Activated CD8-positive, alpha-beta memory T cell treated with anti-CD3 and anti-CD28 coated beads, Interleukin-2, amount 10 ng/mL, durations not matched to agents 7 days and 5 days (primary cell): ENCODE measurements around the gene FOXK1. TPM values are rescaled to one million over a fixed set of nuclear protein-coding genes. Genes with fewer than 3 reads are reported as not detected.

Source experiments
- ATAC-seq: fragments of 150-1000 bp; cut with Tn5 transposase; one replicate; pipeline ENCODE4 v1.10.0; 2021; ENCODE audit warnings: moderate library complexity
- CTCF ChIA-PET: fragments of 350-600 bp; sonication (Branson Sonifier 250); formaldehyde crosslinking; loops from one replicate; lab custom pipeline; 2021; ENCODE audit warnings: antibody characterized with exemption; lab: Charles Lee
- DNase-seq: peaks from one replicate; pipeline ENCODE4 v3.0.0-alpha.2; 2020
- H3K27ac Mint-ChIP-seq: one replicate; pipeline ENCODE4 v1.8.0; 2021; ENCODE audit warnings: mild to moderate bottlenecking, mixed read lengths
- H3K27me3 Mint-ChIP-seq: one replicate; pipeline ENCODE4 v1.8.0; 2021; ENCODE audit warnings: mixed read lengths
- H3K36me3 Mint-ChIP-seq: one replicate; pipeline ENCODE4 v1.8.0; 2021; ENCODE audit warnings: mild to moderate bottlenecking, mixed read lengths
- H3K4me1 Mint-ChIP-seq: one replicate; pipeline ENCODE4 v1.8.0; 2021; ENCODE audit warnings: mixed read lengths
- H3K4me3 Mint-ChIP-seq: one replicate; pipeline ENCODE4 v1.8.0; 2021; ENCODE audit warnings: mild to moderate bottlenecking, moderate library complexity, mixed read lengths
- H3K9me3 Mint-ChIP-seq: one replicate; pipeline ENCODE4 v1.8.0; 2022; ENCODE audit warnings: low read depth, mixed read lengths
- total RNA-seq, 2 experiments: library from RNA; stranded (reverse); gene quantifications; one replicate each; pipeline ENCODE4 v1.2.3, GENCODE V29; 2021

The FOXK1 gene
- total RNA-seq, 2 experiments from 2014 or later, result 27.1 to 31.2 TPM

DNA sequence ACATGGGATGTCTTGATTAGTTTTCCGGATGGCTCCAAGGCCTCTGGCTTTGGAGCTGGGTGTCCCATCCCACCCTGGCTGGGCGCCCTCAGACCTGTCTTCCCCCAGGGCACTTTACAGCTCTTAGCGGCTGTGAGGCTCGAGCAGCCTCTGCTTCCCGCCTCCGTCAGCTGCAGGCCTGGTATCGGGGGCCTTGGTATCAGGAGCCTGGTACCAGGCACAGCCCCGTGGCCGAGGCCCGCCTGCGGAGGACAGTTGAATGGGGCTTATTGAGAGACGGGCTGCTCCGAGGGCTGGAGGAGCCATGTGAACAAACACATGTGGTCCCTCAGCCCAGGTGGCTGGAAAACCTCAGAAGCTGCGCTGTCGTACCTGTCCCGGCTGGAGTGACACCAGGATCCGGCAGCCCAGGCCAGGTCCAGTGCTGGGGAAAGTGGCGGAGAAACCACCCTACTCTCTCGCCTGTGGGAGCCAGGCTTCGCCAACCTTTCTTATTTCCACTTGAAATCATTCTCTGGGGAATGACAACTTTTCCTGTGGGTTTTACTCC, 69.4 kb downstream of the FOXK1 start:
- Mint-ChIP-seq H3K36me3 (peaks cover 15% of the 10 kb centered on the region), H3K27ac (no peak overlapping the region), H3K4me3 (no peak overlapping the region), H3K4me1 (peaks cover 26% of the 10 kb centered on the region), H3K27me3 (no peaks in the 10 kb centered on the region), H3K9me3 (no peaks in the 10 kb centered on the region)
- DNase-seq (no peak), ATAC-seq (no peak)
- CTCF ChIA-PET, result interaction anchor here (1.0 kb wide), 2 partner anchors 27 to 110 kb away, joined by 3 to 4 read pairs; no protein-coding TSS in a partner anchor

DNA sequence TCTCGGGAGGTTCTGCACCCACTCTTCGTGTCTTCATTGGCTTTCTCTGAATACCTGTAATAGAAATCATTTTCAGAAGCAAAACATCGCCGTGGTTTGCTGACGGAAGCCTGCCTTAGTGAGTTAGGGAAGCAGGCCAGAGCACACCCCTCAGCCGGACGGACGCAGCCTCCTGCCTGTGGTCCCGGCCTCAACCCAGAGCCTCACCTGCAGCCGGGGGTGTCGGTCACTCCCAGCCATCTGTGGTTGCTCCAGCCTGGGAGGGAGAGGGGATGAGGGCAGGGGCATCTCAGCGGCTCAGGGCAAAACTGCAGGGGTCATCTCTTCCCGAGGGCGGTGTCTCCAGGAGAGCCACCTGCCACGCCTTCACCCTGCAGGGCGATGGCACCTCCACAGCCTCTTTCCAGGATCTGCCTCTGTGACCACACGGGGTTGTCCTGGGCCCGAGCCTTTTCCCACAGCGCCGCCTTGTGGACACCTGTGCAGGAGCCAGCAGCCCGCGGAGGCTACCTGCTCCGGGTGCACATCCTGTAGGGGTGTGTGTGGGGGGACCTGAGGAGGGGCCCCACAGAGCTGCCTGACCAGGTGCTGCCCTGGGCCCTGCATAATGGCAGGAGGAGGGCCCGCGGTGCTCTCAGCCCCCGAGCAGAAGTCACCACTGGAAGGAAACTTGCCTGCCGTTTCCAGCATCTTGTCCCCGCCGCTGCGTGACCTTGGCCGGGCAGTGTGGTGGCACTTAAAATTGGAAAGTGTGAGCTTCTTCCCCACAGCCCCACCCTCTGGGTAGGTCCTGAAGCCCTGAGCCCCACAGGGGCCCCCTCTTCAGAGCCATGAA, 71.7 kb downstream of the FOXK1 start:
- H3K9me3 Mint-ChIP-seq, result no peaks in the 10 kb centered on the region
- peaks cover 14% of the 10 kb centered on the region for H3K4me1 Mint-ChIP-seq
- H3K4me3 Mint-ChIP-seq, result no peak overlapping the region
- peaks cover 8% of the 10 kb centered on the region for H3K36me3 Mint-ChIP-seq
- CTCF ChIA-PET, result interaction anchor here (0.9 to 2.4 kb wide), 7 partner anchors 9 to 144 kb away, joined by 3 to 14 read pairs (median 5); partner anchors contain the start of gene AP5Z1
- no peaks in the 10 kb centered on the region for H3K27me3 Mint-ChIP-seq
- no peak overlapping the region for H3K27ac Mint-ChIP-seq
- peak; percentile 87 for DNase-seq
- peak; percentile 96 for ATAC-seq

DNA sequence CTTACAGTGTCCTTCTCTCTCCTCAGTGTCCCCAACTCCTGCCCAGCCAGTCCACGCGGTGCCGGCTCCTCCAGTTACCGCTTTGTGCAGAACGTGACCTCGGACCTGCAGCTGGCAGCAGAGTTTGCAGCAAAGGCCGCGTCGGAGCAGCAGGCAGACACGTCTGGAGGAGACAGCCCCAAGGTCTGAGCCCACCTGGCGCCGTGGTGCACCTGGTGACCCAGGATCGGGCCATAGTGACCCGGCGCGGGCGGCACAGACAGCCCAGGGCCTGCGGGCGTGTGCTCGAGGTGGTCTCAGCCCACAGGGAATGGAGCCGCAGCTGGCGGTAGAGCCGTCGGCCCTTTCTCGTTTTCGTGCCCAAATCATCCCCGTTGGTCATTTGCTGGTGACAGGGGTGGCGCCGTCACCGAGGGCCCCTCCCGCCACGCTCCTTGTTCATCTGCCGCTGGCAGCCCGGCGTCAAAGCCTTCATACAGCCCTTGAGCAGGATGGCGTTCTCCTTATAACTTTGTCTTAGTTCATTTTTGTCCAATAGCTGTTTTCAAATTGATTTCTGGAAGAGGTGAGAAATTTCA, 72.4 kb downstream of the FOXK1 start:
- Mint-ChIP-seq H3K9me3 (no peaks in the 10 kb centered on the region), H3K4me1 (peaks cover 14% of the 10 kb centered on the region), H3K27me3 (no peaks in the 10 kb centered on the region), H3K27ac (no peak overlapping the region), H3K4me3 (no peak overlapping the region), H3K36me3 (peaks cover 8% of the 10 kb centered on the region)
- DNase-seq, result no peak
- CTCF ChIA-PET, result interaction anchor here (0.9 to 2.4 kb wide), 6 partner anchors 8 to 144 kb away, joined by 3 to 14 read pairs (median 6); partner anchors contain the start of gene AP5Z1
- no peak for ATAC-seq

DNA sequence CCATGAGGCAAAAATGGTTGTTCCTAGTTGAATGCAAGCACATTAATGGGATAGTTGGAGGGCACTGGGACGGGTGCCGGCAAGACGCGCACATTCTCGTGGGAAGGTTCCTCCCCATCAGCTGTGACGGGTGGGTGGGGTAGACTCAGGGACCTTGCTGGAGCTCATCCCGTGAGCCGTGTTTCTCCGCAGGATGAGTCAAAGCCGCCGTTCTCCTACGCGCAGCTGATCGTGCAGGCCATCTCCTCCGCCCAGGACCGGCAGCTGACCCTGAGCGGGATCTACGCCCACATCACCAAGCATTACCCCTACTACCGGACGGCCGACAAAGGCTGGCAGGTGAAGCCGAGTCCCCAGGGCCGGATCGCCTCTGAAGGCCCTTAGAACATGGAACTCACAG, 73.0 kb downstream of the FOXK1 start:
- Mint-ChIP-seq H3K27ac (no peak overlapping the region), H3K4me3 (no peak overlapping the region), H3K9me3 (no peaks in the 10 kb centered on the region), H3K27me3 (no peaks in the 10 kb centered on the region), H3K4me1 (peaks cover 14% of the 10 kb centered on the region), H3K36me3 (peaks cover 8% of the 10 kb centered on the region)
- ATAC-seq, result no peak
- CTCF ChIA-PET, result interaction anchor here (1.3 to 2.4 kb wide), 4 partner anchors 10 to 144 kb away, joined by 5 to 14 read pairs (median 8); partner anchors contain the start of gene AP5Z1
- no peak for DNase-seq

DNA sequence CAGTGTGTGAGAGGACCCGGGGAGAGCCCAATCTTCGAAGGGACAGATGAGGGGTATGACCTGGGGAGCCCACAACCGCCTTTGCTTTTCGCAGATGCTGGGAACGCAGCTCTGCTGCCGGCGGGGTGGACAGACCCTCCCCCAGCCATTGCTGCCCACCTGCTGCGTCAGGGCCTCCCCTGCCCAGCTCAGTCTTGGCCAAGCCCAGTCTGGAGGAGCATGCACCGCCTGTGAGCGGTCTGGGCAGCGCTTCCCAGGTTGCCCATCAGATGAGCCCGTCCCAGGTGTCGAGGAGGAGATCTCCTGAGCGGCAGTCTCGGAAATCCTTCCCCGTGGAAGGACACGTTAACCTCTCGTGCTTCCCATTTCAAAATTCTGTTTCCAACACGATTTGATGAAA, 76.0 kb downstream of the FOXK1 start:
- ATAC-seq, result no peak

DNA sequence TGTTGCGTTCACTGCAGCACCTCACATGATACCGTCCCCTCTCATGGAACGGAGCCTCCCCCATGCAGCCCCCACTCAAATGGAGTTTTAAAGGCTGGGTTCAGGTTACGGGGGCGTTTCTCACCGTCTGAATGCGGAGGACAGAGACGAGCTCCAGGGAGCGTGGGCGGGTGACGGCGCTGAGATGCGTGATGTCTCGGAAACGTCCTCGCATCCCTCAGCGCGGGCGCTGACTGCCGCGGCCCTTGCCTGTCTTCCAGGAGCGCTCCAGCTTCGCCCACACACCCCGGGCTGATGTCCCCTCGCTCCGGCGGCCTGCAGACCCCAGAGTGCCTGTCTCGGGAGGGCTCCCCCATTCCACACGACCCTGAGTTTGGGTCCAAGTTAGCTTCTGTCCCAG, 76.7 kb downstream of the FOXK1 start:
- Mint-ChIP-seq H3K36me3 (peaks cover 14% of the 10 kb centered on the region), H3K4me3 (no peak overlapping the region)

More for the DNA sequence above, 76.0 kb downstream of the FOXK1 start:
- Mint-ChIP-seq H3K27me3 (no peaks in the 10 kb centered on the region), H3K4me3 (no peak overlapping the region), H3K9me3 (no peaks in the 10 kb centered on the region), H3K27ac (no peak overlapping the region), H3K36me3 (peaks cover 14% of the 10 kb centered on the region), H3K4me1 (peaks cover 8% of the 10 kb centered on the region)
- CTCF ChIA-PET, result interaction anchor here (1.2 kb wide), 1 partner anchor 75 kb away, joined by 3 read pairs; no protein-coding TSS in a partner anchor
- DNase-seq, result no peak

DNA sequence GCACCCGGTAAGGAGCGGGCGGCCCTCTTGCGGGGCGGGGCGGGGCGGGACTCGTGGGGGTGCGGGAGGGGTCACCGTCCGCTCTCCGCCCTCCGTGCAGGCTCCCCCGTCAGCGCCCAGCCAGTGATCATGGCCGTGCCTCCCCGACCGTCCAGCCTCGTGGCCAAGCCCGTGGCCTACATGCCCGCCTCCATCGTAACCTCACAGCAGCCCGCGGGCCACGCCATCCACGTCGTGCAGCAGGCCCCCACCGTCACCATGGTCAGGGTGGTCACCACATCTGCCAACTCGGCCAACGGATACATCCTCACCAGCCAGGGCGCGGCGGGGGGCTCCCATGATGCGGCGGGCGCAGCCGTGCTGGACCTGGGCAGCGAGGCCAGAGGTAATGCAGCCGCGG, 77.1 kb downstream of the FOXK1 start:
- DNase-seq (no peak), ATAC-seq (no peak)
- Mint-ChIP-seq H3K27me3 (no peaks in the 10 kb centered on the region), H3K27ac (no peak overlapping the region), H3K36me3 (peaks cover 14% of the 10 kb centered on the region), H3K4me1 (no peaks in the 10 kb centered on the region), H3K9me3 (no peaks in the 10 kb centered on the region), H3K4me3 (no peak overlapping the region)
- CTCF ChIA-PET, result no interaction called here

More for the DNA sequence above, 76.7 kb downstream of the FOXK1 start:
- CTCF ChIA-PET, result interaction anchor here (1.2 kb wide), 1 partner anchor 75 kb away, joined by 3 read pairs; no protein-coding TSS in a partner anchor
- H3K27me3 Mint-ChIP-seq, result no peaks in the 10 kb centered on the region
- no peaks in the 10 kb centered on the region for H3K9me3 Mint-ChIP-seq
- DNase-seq (no peak), ATAC-seq (no peak)
- no peak overlapping the region for H3K27ac Mint-ChIP-seq
- H3K4me1 Mint-ChIP-seq, result peaks cover 1% of the 10 kb centered on the region

DNA sequence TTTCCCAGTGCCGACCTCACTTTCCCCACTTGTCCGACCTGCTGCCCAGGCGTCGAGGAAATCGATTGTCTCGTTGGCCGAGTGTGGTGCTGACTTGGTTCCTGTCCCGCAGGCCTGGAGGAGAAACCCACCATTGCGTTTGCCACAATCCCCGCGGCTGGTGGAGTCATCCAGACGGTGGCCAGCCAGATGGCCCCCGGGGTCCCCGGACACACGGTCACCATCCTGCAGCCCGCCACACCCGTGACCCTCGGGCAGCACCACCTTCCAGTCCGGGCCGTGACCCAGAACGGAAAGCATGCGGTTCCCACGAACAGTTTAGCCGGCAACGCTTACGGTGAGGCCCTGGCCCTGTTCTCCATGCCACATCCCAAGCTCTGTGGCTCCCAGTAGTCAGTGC, 78.9 kb downstream of the FOXK1 start:
- ATAC-seq (no peak), DNase-seq (no peak)
- Mint-ChIP-seq H3K9me3 (no peaks in the 10 kb centered on the region), H3K36me3 (peaks cover 7% of the 10 kb centered on the region), H3K27me3 (no peaks in the 10 kb centered on the region), H3K27ac (no peak overlapping the region), H3K4me1 (no peaks in the 10 kb centered on the region), H3K4me3 (no peak overlapping the region)
- CTCF ChIA-PET, result no interaction called here

DNA sequence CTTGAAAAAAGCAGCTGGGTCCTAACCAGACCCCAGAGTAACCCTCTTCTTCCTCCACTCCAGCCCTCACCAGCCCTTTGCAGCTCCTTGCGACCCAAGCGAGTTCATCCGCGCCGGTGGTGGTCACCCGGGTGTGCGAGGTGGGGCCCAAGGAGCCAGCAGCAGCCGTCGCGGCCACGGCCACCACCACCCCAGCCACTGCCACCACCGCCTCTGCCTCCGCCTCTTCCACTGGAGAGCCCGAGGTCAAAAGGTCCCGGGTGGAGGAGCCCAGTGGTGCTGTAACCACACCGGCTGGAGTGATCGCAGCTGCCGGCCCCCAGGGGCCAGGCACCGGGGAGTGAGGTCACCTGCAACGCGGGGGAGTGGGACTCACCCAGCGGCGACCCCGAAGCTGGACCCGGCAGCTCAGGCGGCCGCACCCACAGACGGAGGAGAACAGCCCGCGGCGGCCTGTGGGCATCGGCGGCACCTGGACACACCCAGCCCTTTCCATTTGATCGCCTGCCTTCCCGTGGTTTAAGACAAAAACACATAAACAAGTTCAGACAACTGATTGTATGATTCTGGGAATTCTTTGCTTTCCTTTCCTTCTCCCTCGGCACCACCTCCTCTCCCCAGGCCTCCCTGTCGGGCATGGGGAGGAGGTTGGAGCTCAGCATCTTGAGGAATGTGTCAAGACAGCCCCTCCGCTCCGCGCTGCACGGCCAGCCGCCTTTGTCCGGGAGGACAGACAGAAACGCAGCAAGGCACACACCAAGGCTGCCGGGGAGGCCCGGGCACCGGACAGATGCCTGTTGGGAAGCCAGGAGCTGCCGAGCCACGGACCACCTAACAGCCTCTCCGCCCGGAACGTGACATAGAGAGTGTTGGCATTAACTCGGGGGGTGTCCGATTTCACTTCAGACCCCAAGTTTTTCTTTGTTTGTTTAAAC, 80.3 kb downstream of the FOXK1 start:
- DNase-seq (no peak), ATAC-seq (no peak)
- no peaks in the 10 kb centered on the region for H3K9me3 Mint-ChIP-seq
- H3K36me3 Mint-ChIP-seq, result peaks cover 6% of the 10 kb centered on the region
- CTCF ChIA-PET, result interaction anchor here (1.0 kb wide), 1 partner anchor 8 kb away, joined by 4 read pairs; no protein-coding TSS in a partner anchor
- no peak overlapping the region for H3K4me3 Mint-ChIP-seq
- H3K27ac Mint-ChIP-seq, result no peak overlapping the region
- H3K27me3 Mint-ChIP-seq, result no peaks in the 10 kb centered on the region
- H3K4me1 Mint-ChIP-seq, result no peaks in the 10 kb centered on the region

DNA sequence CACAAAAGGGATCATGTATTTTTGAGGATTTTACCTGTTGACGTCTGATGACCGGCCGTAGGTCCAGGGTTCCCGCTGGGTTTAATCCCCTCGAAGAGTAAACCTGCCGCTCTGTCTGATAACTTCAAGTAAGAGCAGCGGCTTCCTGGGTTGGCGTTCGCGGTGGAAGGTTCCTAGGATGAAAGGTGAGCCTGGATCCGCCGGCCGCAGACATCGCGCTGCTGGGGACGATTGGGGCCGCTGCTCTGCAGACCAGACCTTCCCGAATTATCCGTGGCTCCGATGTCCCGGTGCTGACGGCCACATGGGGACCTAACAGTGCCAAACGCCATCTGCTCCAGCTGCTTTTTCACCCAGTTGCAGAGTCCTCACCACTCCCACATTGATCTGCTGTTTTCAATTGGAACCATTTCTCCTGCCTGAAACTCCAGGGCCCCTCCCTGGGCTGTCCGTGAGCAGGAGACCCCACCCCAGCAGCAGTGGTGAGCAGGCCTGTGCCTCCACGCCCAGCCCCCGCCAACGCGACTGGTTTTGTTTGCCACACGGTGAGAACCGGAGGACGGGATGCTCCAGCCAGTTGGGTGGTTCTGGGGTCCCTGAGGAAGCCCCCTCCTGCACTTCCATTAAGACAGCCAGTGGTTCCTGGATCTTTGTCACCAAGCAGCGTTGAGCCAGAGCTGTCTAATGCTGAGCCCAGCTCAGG, 81.1 kb downstream of the FOXK1 start:
- ATAC-seq, result no peak
- no peak for DNase-seq
- H3K4me3 Mint-ChIP-seq, result no peak overlapping the region
- H3K27ac Mint-ChIP-seq, result no peak overlapping the region
- no peaks in the 10 kb centered on the region for H3K4me1 Mint-ChIP-seq
- CTCF ChIA-PET, result interaction anchor here (1.0 kb wide), 1 partner anchor 9 kb away, joined by 4 read pairs; no protein-coding TSS in a partner anchor
- H3K9me3 Mint-ChIP-seq, result no peaks in the 10 kb centered on the region
- H3K36me3 Mint-ChIP-seq, result peaks cover 6% of the 10 kb centered on the region
- no peaks in the 10 kb centered on the region for H3K27me3 Mint-ChIP-seq

DNA sequence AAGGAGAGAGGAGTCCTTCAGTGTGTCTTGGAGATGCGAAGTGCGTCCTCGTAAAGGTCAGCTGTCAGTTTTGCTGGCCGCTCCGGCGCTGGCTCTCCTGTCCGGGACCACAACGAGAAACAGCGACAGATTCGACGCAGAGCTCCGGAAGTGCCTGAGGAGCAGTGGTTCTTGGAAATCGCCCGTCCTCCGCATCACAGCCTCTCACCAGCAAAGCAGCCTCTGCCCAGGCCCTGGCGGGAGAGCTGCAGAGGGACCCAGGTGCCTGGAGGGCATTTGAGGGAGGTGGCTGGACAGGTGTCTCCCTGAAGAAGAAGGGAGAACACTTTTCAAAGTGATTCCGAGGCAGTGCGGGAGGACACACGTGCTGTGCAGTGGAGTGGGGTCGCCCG, 81.7 kb downstream of the FOXK1 start:
- ATAC-seq (no peak), DNase-seq (no peak)
- Mint-ChIP-seq H3K4me3 (no peak overlapping the region), H3K4me1 (no peaks in the 10 kb centered on the region), H3K9me3 (no peaks in the 10 kb centered on the region), H3K27me3 (no peaks in the 10 kb centered on the region), H3K27ac (no peak overlapping the region), H3K36me3 (peaks cover 6% of the 10 kb centered on the region)
- CTCF ChIA-PET, result no interaction called here

DNA sequence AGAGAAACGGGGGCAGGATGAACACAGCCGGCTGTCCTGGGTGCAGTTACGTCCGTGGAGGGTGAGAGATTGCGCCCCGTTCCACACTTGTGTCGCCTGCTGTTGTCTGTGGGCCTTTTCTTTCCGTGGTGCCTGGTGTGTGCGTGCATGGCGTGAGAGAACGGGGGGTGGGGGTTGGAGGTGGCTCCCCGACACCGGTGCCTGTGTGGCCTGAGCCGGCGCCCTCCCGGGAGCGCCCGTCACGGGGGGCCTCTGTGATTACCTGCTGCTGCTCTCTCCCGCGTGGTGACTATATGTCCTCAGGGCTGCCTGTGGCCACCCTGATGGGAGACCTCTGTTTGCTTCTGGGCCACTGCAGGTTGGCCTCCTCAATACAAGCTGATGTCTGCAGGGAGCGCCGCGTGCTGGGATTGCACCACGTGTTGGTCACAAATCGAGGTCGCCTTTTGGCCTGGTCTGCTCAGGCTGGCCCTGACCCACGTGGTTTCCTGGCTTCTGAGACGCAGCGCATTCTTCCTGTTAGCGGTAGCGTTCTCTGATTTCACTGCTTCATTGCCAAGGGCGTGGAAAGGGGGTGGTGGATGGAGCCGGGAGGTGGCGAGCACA, 82.4 kb downstream of the FOXK1 start:
- Mint-ChIP-seq H3K9me3 (no peaks in the 10 kb centered on the region), H3K36me3 (peaks cover 6% of the 10 kb centered on the region), H3K4me1 (no peaks in the 10 kb centered on the region), H3K27me3 (no peaks in the 10 kb centered on the region), H3K4me3 (no peak overlapping the region), H3K27ac (no peak overlapping the region)
- ATAC-seq (no peak), DNase-seq (no peak)
- CTCF ChIA-PET, result no interaction called here
